ENCODE data around the gene ALDOC.
A peak's percentile ranks its signal among the peaks of the same experiment; 100 is the strongest.
"Not testable (repeated sequence)": the region's sequence is repeated elsewhere in the genome, so short reads cannot be mapped to it uniquely, and the experiment has no call there.

Gene ALDOC

DNA sequence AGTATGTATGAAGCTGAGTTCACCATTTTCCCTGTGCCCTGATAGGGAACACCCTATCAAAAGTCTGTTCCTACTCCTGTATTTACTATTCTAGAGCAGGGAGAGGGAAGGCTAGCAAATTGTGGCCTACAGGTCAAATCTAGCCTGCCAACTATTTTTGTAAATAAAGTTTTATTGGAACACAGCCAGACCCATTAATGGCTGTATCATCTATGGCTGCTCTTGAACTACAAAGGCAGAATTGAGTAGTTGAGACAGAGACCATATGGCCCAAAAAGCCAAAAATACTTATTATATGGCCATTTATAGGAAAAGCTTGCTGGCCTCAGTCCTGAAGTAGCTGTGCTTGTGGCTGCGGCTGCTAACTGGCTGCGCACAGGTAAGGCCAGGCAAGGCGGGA lies 4.3 kb upstream of the ALDOC start:
- DNase-seq: no peak

DNA sequence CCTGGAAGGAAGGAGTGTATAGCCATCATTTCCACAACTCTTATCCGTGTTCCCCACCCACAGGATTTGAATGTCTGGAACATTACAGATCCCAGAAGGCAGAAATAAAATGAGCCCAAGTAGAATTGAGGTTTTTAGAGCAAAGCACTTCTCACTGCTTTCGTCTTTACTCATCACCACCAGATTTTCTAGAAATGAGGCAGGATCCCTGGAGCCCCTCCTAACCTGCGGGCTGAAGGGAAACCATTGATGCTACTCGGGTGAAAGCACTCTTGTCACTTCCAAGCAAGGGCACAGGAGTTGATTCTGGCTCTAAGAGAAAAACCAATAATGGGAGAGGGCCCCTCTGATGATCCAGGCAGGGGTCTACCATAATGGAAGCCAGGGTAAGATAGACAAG lies 2.8 kb upstream of the ALDOC start:
- DNase-seq: no peak

DNA sequence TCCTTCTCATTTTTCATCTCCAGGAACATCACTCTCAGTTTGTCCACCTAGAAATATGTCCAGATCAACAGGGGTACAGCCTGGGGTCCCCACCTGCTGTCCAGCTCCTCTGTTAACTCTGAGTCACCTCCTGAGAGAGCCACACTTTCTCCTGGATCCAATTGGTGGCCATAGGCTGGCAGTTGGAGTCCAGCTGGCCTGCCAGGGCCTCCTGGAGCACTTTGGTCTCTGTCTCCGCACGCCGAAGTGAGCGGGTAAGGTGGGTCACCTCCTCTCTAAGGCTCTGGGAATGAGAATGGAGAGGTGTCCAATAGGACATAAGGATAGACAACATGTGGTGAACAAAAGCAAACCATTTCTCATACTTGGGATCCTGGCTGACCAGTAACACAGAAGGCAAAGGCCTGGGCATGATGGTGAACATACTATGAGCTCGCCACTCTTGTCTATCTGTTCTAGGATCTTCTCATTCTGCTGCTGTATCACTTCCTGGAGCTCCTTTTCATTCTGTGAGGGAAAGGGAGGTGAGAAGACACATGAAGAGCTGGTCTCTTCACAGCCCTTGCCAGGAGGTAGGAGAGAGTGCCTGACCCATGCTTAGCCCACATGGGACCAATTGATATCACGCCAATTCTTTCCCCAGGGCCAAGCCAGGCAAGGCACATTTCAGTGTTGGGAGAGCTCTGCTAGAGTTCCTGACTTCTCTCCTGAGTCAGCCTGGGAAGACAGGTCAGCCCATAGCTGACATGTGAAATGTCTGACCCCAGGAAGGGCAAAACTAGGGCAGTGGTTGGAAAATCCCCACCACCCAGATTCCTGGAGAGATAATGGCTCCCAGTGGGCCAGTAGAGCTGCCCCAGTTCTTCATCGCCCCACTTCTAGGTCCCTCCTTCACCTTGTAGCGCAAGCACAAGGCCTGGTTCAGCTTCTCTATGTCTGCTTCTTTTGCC lies 1.8 kb upstream of the ALDOC start:
- no peak for DNase-seq

DNA sequence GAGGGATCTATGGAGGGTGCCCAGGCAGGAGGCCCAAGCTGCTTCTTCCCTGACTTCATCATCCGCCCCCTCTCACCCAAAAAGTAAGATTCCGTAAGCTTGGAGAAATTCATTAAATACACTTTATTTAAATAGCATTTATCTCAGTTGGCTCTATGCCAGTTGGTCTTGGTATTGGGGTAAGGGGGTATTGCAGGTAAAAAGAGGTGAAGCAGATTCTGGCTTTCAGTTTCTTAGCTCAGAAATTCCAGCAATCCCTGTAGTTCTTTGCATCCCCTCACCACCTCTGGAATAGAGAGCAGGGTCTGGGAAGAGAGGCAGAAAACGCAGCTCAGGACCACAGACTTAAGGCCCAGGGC lies 750 bp upstream of the ALDOC start:
- DNase-seq: no peak

DNA sequence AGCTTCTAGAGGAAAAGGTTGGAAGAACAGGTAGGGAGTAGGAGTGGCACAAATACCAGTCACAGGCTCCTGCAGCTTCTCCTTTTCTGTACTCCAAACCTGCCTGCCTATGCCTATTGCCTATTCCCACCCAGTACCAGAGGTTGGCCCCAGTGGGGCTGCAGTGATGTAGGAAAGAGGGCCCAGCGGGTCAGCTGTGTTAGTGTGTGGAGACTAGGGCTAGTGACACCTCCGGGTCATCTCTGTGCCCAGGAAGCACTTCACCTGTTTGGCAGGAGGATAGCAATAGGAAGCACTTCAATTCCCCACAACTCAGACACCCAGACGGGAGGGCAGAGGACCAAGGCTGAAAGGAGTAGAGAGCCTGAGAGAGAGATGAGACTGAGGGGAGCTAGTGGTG lies 679 bp downstream of the ALDOC start:
- DNase-seq: not testable (repeated sequence)

DNA sequence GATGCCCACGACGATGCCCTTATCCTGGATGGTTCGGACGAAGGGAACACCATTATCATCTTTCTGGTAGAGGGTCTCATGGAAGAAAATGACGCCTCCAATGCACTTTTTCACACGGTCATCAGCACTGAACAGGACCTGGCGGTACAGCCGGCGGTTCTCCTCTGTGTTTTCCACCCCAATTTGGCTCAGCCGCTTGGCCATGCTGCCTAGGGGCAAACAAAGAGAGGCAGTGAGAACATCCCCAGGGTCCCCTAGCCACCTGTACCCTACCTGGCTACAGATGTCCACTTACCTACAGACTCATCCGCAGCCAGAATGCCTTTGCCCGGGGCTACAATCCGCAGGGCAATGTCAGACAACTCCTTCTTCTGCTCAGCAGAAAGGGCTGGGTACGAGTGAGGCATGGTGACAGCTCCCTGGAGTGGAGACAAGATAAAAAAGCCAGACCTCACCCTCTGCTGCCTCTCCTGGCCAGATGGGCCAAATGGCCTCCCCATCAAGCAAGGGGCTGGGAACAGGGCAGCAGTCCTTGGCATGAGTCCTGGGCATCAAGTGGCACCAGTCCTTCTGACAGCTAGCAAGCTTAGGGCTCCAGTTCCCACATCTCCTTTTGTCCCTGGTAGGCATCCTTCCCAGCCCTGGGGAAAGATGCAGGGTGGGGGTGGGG lies 1.4 kb downstream of the ALDOC start:
- no peak for DNase-seq

DNA sequence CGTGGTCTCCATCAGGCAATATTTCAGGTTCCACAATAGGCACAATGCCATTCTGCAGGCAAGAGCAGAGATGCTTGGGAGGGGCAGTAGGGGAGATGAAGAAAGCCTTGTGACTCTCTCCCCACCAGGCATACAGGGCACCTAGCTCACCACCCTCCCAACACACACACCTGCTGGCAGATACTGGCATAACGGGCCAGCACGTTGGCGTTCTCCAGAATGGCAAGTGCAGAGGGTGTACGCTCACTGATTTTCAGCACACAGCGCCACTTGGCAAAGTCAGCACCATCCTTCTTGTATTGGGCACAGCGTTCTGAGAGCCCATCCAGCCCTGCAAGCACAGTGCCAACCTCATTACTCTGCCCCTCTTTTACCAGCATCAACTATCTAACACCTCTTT lies 2.2 kb downstream of the ALDOC start:
- no peak for DNase-seq

DNA sequence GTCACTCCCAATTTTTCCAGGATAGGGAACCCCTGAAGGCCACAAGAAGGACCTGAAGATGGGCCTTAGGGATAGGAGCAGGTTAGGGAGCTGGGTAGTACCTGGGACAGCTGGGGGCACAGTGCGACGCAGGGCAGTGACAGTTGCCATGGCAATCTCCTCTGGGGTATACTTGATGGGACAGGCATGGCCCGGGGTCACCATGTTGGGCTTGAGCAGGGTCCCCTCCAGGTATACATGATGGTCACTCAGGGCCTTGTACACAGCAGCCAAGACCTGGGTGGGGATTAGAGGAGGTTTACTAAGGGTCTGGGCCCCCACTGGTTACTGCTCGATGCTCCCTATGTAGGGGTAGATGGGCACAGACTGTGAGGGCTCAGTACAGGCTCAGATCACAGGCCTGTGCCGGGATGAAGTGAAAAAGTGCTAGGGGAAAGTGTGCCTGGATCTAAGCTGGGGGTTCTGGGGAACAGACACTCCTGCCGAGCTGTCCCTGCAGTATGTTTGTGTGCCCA lies 2.7 kb downstream of the ALDOC start:
- no peak for DNase-seq

DNA sequence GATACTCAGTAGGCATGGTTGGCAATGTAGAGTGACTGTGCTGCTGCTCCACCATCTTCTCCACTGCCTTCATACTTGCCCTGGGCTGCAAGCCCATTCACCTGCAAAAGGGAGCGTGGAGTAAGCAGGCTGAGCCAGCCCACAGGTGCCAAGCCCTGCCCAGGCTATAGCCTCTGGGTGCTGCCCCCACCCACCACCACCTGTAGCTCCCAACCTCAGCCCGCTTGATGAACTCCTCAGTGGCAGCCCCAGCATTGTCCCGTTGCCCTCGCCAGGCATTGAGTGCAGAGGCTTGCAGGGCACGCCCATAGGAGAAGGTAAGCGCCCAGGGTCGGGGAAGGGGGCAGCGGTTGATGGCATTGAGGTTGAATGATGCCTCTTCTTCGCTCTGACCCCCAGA lies 3.2 kb downstream of the ALDOC start:
- DNase-seq: no peak

DNA sequence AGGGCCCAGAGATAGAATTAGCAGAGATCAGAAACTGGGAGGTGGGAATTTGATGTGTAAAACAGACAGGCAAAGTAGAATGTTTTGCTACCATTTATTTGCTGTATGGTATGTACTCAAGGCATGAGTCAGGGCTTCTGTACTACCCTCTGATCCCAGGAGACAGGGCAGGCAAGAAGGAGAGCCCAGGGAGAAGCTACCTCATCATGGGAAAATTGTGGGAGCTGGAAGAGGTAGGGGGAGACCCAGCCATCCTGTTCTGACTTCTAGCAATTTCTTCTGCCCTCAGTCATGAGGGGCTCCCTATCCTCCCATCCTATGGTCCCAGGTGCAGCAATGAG lies 3.7 kb downstream of the ALDOC start:
- no peak for DNase-seq

DNA sequence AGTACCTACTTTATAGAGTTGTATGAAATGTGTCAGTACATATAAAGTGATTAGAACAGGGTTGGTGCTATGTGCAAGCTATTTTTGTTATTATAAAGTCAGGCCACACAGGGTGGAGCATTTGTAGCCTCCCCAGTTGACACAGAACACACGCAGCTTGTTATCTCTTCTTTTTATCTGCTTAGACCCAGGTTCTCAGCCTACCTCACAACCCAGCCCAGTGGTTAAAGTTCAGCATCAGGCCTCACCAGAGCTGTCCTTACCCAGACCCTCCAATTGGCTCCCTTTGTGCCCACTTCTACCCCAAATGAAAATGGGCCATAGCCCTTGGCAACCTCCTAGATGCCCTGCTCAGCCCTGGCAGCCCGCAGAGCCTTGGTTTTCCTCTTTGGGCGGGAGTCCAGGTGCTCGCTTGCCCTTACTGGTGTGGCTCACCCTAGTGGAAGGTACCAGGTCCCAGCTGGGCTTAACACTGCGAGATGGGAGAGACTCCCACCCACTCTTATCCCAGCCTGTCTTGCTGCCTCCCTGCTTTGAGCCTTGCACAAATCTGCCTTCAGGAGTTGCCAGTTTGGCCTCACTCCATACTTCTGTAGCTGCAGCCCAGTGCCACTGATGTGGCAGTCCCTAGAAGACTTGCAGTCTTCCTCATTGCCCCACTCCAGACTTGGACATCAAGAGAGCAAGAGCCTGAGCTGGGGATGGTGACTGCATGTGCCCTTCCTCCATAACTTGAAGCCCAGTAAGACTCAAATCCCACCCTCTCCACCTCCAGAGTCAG lies 4.2 kb downstream of the ALDOC start:
- no peak for DNase-seq

DNA sequence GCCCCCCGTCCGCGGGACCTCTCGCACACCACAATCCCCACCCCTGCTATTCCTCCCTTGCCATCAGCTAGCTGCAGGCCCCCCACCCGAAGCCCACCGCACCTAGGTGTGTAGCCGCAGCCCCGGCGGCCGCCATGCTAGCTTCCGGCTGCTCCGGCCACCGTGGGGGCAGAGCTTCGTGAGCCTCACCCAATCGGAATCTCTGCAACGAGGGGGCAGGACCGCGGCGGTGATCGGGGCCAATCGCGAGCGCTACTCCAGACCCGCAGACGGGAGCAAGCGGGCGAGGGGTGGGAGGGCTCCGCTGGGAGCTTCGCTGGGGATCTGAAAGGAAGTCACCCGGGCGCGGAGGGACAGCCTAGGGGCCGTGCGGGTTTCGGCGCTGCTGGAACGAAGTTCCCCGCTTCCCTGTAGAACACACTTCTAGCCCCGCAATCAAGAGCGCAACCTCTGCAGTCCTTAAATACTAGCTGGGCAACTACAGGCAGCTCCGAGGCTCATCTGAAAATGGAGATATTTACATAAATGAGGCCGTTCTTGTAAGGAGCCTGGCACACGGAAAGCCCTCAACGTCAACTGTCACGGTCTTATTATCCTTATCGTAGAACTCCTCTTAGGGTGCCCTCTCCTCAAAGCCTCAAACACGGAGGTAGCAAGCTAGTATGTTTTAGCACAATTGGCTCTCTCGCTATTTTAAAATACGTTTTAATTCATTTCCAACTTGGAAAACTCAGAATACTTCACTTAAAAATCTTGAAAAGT lies 5.2 kb downstream of the ALDOC start, which contains the start of gene PIGS:
PIGS (minus strand) TSS at position 164 of the 762 bp plus-strand sequence; CDS start at position 136, 28 bp downstream.
- DNase-seq: peak; percentile 71

DNA sequence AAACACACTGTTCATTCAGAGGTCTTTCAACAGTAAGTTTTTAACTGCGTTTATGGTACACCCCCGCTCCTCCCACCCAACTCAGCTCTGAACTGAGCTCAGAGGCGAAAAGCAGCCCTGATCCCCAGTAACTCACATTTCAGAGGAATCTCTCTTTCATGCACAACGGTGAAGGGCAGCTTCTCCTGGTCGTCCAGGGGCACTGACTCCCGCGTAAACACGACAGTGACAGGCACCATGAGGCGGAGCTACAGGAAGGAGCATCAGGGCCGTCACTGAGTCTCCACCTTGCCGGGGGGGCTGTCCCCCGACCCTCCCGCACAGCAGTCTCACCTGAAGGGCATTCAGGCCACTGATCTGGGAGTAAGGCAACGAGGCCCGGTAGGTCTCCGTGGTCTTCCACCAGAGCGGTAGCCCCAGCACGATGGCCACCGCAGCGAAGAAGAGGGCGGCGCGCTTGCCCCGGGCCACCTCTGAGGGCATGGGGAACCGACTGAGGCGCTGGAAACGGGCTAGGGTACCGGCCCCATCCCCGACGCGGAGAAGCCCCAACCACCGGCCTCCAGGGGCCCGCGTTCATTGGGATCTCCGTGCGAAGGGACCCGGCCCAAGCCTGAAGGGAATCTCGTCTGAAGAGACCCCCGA lies 5.9 kb downstream of the ALDOC start:
- no peak for DNase-seq

DNA sequence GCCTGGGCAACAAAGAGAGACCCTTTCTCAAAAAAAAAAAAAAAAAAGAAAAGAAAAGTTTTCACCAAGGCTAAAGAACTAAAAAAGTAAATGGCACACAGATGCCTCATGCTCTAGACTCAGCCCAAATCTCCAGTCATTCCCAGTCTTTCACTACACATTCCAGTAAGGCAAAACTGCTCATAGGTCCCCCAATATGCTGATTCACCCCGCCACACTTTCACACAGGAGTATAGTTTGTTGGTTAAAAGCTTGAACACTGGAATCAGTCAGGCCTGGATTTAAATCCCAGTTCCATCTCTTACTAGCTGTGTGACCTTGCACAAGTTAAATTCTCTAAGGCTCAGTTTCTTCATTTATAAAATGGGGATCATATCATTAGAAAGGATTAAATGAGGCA lies 7.2 kb downstream of the ALDOC start:
- DNase-seq: no peak

DNA sequence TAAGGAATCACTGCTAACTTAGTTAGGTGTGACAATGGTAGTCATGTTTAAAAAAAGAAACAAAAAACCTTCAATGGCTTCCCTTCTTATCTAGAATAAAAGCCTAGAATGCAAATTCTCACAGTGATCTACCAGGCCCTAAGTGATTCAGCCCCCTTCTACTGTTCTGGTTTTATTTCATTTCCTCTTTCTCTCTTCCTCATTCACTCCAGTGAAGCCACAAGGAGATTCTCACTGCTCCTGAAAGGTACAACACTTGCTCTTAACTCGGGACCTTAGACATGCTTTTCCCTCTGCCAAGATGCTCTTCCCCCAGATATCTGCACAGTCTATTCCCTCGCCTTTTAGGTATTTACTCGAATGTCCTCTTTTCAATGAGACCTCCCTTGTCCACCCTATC lies 9.1 kb downstream of the ALDOC start:
- no peak for DNase-seq

DNA sequence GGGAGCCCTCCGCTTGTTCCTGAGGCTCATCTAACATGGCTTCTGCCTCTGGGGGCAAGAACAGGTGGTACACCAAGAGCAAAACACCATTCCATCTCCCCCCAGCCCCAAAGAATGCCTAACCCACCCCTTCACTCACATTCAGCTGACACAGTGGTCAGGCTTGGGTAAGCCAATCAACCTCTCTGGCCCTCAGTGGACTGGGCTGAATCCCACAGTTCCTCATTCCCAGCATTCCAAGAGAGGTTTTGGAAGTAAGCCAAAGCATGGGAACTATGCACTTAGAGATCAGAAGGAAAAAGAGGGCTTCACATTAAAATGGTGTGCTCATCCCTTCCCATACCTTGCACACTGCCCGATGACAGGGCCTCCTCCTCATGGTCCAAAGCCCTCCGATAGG lies 13.2 kb downstream of the ALDOC start:
- no peak for DNase-seq

DNA sequence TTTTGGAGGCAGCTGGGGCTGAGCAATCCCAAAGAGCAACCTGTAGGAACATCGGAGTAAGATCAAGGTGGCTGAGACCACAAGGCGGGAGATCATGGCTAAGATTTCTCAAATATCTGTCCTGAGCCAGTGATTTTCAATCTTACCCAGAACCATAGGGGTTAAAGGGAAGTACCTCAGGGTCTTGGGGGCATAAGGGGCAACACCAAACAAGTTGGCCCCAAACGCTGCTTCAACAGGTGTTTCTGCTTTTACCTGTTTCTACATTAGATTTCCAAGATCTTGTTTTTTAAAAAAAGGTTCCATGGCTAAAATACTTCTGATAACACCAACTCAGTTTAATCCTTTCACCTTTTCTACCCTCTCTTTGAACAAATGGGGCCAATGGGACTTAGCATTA lies 21.7 kb downstream of the ALDOC start:
- no peak for DNase-seq

DNA sequence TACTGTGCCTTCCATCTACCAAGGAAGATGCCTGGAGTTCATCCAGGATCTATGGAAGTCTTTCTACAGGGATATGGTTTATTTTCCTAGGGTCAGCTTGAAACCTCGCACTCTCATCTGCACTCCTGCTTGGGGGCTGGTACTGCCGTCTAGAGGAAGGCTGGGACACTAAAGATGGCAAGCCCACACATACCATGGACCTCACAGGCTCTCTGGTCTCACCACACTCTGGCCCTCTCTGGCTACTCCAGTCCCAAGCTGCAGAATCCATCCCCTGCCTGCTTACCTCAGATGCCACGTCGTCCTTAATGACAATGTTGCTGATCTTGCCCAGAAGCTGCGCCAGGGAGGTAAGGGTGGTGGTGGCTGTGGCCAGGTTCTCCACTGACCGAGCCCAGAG lies 22.1 kb downstream of the ALDOC start:
- no peak for DNase-seq

DNA sequence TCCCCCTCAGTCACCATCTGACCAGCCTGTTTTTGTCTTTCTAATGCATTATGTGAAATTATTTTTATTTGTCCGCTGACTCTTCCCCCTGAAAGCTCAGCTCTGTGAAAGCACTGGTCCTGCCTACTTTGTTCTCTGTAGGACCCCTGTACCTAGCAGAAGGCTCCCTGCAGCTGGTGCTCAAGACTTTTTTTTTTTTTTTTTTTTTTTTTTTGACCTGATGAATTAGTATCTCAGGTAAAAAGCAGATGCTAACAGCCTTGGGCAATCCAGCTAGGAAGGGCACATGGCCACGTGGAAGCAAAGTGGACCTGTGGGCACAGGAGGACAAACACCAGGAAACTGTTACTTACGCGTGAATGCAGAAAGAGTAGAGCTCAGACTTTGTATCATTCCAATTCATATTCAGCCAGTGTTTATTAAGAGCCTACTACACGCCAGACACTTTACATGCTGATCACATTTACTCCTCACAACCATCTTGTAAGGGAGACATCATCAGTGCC lies 23.6 kb downstream of the ALDOC start:
- no peak for DNase-seq

DNA sequence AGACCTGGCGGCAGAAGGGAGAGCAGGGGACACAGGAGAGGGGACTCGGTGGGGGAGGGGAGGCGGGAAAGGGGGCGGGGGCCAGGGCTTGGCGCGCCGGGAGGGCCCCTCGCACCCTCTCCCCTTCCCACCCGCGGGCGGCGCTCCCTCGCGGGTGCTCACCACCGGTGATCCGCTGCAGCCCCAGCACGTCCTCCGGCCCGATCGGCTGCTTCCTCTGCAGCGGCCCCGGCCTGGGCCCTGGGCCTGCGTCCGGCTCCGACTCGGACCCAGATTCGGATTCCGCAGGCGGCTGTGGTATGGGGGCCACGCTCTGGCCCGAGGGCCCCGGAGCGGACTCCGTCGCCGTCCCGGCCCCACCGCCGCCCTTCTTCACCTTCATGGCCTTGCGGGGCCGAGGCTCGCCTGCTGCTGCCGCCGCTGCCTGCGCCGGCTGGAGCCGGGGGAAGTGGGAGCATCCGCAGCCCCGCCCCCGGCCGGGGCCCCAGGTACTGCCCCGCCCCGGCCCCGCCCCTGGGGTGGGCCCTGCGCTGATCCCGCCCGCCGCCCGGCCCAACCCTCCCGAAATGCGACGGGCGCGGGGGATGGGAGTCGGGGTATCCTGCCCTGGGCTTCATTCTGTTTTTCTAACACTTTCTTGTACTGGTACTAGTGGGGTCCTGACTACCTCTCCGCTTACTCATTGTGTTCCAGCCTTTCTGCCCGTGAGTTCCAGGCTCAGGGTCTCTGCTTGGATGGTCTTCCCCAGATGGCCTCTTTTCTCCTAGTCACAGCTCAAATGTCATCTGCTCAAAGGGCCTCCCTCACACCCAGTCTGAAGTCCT lies 24.3 kb downstream of the ALDOC start, which contains the start of gene UNC119:
UNC119 (minus strand) TSS at position 449 of the 824 bp plus-strand sequence; CDS start at position 382, 67 bp downstream.
- DNase-seq: no peak
